ENCODE data around the gene MRGPRF. TPM values are rescaled to one million over a fixed set of nuclear protein-coding genes. Genes with fewer than 3 reads are reported as not detected.

MRGPRF gene
- total RNA-seq, 1 experiment from 2014 or later = 0.76 TPM

GRCh38 chr11:69017951-69018350 is 4.9 kb upstream of the MRGPRF start:
- Histone ChIP-seq H3K27me3 (ENCODE audit: insufficient read depth, low read length) (no peaks in the 10 kb centered on the region), H3K9ac (ENCODE audit: low read length) (no peak overlapping the region), H3K4me3 (replicated peaks in 1 of 2; ENCODE audit: low read depth in 1 of 2, low read length in 2 of 2) (no peak overlapping the region), H4K20me1 (ENCODE audit: insufficient read depth) (no peaks in the 10 kb centered on the region), H3K9me2 (ENCODE audit: insufficient read depth) (no peaks in the 10 kb centered on the region), H3K36me3 (ENCODE audit: control insufficient read depth in 1 of 2, insufficient read depth in 2 of 2, low read length in 2 of 2) (no peaks in the 10 kb centered on the region), H2AFZ (ENCODE audit: low read depth, low read length, poor library complexity, severe bottlenecking) (no peak overlapping the region), H3K27ac (ENCODE audit: low read depth, low read length) (no peak overlapping the region), H3K79me2 (ENCODE audit: insufficient read depth, low read length) (no peaks in the 10 kb centered on the region), H3K4me2 (ENCODE audit: low read length) (no peak overlapping the region), H3K9me3 (ENCODE audit: control insufficient read depth in 1 of 2, insufficient read depth in 1 of 2, low read depth in 1 of 2, low read length in 2 of 2) (no peaks in the 10 kb centered on the region), H3K4me1 (ENCODE audit: control insufficient read depth in 1 of 2, insufficient read depth in 2 of 2, low read length in 2 of 2) (no peaks in the 10 kb centered on the region; a peak in 1 of 4 replicates)
- ChIA-PET POLR2A (no interaction called here), RAD21 (ENCODE audit: low non-redundant PET in 1 of 2, low total read pairs in 2 of 2, uncharacterized antibody in 2 of 2, unreplicated experiment in 2 of 2) (no interaction called here), CTCF (no interaction called here)
- DNase-seq (ENCODE audit: low read depth, low spot score) = no peak
- ATAC-seq = no peak
- intact Hi-C loops (cut with micrococcal nuclease) = no loop called here
- TF ChIP-seq ATF3 (IDR thresholded peaks at IDR 0.05) (no peak), SRF (IDR thresholded peaks at IDR 0.05; ENCODE audit: low read depth) (no peak), SIN3A (IDR thresholded peaks at IDR 0.05; ENCODE audit: low read depth) (no peak), JUND (IDR thresholded peaks at IDR 0.05) (no peak), EZH2 (IDR thresholded peaks at IDR 0.05) (no peak), MAX (IDR thresholded peaks at IDR 0.05) (no peak), CEBPB (IDR thresholded peaks at IDR 0.05; ENCODE audit: low read depth) (no peak), POLR2AphosphoS5 (IDR thresholded peaks at IDR 0.05; ENCODE audit: low read depth, low read length) (no peak), TCF7L2 (IDR thresholded peaks at IDR 0.05; ENCODE audit: borderline replicate concordance, extremely low read depth, insufficient read depth, insufficient read length) (no peak), ZFX (IDR thresholded peaks at IDR 0.05) (no peak)
- no TSS peak for BruUV-seq (replicated peaks)

GRCh38 chr11:69014898-69015549 is 2.0 kb upstream of the MRGPRF start:
- no peak overlapping the region for H3K4me2 ChIP-seq (ENCODE audit: low read length)
- CTCF ChIA-PET = no interaction called here
- H3K9me2 ChIP-seq (ENCODE audit: insufficient read depth) = no peaks in the 10 kb centered on the region
- H3K4me1 ChIP-seq (ENCODE audit: control insufficient read depth in 1 of 2, insufficient read depth in 2 of 2, low read length in 2 of 2) = peaks cover 14 to 18% of the 10 kb centered on the region in 2 experiments
- intact Hi-C loops (cut with micrococcal nuclease) = no loop called here
- POLR2A ChIA-PET = no interaction called here
- BruUV-seq (replicated peaks) = no TSS peak
- DNase-seq (ENCODE audit: low read depth, low spot score) = no peak
- TF ChIP-seq REST (IDR thresholded peaks at IDR 0.05; ENCODE audit: low read depth) (no peak), EGR1 (IDR thresholded peaks at IDR 0.05; ENCODE audit: low read depth) (no peak), EZH2phosphoT487 (IDR thresholded peaks at IDR 0.05; ENCODE audit: borderline replicate concordance) (no peak)
- H3K27ac ChIP-seq (ENCODE audit: low read depth, low read length) = no peak overlapping the region
- H3K4me3 ChIP-seq (replicated peaks in 1 of 2; ENCODE audit: low read depth in 1 of 2, low read length in 2 of 2) = no peak overlapping the region
- no peak overlapping the region for H2AFZ ChIP-seq (ENCODE audit: low read depth, low read length, poor library complexity, severe bottlenecking)
- H4K20me1 ChIP-seq (ENCODE audit: insufficient read depth) = no peaks in the 10 kb centered on the region
- no peaks in the 10 kb centered on the region for H3K36me3 ChIP-seq (ENCODE audit: control insufficient read depth in 1 of 2, insufficient read depth in 2 of 2, low read length in 2 of 2)
- no peaks in the 10 kb centered on the region for H3K9me3 ChIP-seq (ENCODE audit: control insufficient read depth in 1 of 2, insufficient read depth in 1 of 2, low read depth in 1 of 2, low read length in 2 of 2)
- H3K79me2 ChIP-seq (ENCODE audit: insufficient read depth, low read length) = no peaks in the 10 kb centered on the region
- no peak for ATAC-seq
- H3K27me3 ChIP-seq (ENCODE audit: insufficient read depth, low read length) = no peaks in the 10 kb centered on the region
- RAD21 ChIA-PET (ENCODE audit: low non-redundant PET in 1 of 2, low total read pairs in 2 of 2, uncharacterized antibody in 2 of 2, unreplicated experiment in 2 of 2) = no interaction called here
- no peak overlapping the region for H3K9ac ChIP-seq (ENCODE audit: low read length)
